HCT116 (cell line): ENCODE results near the gene L3HYPDH. TPM values are rescaled to one million over a fixed set of nuclear protein-coding genes. Genes with fewer than 3 reads are reported as not detected.

ENCODE experiments used
- ATAC-seq: fragments of 200-7000 bp; cut with Tn5 transposase; 2 replicates; pipeline ENCODE4 v1.9.1; 2020; ENCODE audit warnings: mild to moderate bottlenecking, moderate library complexity
- BruUV-seq: library from RNA; stranded (reverse); fragments of 400-500 nt; replicated peaks from 2 replicates; lab custom pipeline; 2021; lab: Mats Ljungman, UMichigan
- CTCF ChIA-PET: fragments of 300-600 bp; sonication (Branson Sonifier 250); formaldehyde crosslinking; loops from one replicate; lab custom pipeline; 2021; ENCODE audit warnings: antibody characterized with exemption; lab: Charles Lee
- POLR2A ChIA-PET: fragments of 300-600, 350-600 bp; sonication (Branson Sonifier 250); formaldehyde crosslinking; loops from one replicate; lab custom pipeline; 2021; ENCODE audit warnings: antibody characterized with exemption; lab: Charles Lee
- RAD21 ChIA-PET, 2 experiments: fragments of 300-600 bp; sonication (Branson Sonifier 250); formaldehyde crosslinking; loops; one replicate each; lab custom pipeline; 2023; ENCODE audit warnings: low total read pairs in 2 of 2; ENCODE audit not compliant: uncharacterized antibody in 2 of 2, unreplicated experiment in 2 of 2, low non-redundant PET in 1 of 2; lab: Charles Lee
- DNase-seq: peaks from one replicate; pipeline ENCODE4 v3.0.0-alpha.2; 2010; ENCODE audit warnings: low read depth, low spot score
- H2AFZ ChIP-seq: fragments of 200-600 bp; shearing (Covaris generic), sonication (generic); 2 replicates; pipeline ENCODE4 v1.6.1; 2017; ENCODE audit warnings: low read depth, mixed run types, mixed read lengths, antibody characterized with exemption, low read length; ENCODE audit not compliant: poor library complexity, severe bottlenecking
- H3K27ac ChIP-seq: 2 replicates; pipeline ENCODE4 v1.5.1; 2012; ENCODE audit warnings: low read depth, low read length
- H3K27me3 ChIP-seq: fragments of 200-600 bp; sonication (generic); 2 replicates; pipeline ENCODE4 v1.6.1; 2016; ENCODE audit warnings: mixed run types, low read length, mixed read lengths; ENCODE audit not compliant: insufficient read depth
- H3K36me3 ChIP-seq, 2 experiments: fragments of 200-500 bp in 1 of 2; fragments of 200-600 bp in 1 of 2; sonication (Bioruptor generic) in 1 of 2; sonication (generic) in 1 of 2; 2 replicates each; pipeline versions ENCODE4 v1.5.1 to v1.6.1; 2014 to 2016; ENCODE audit warnings: low read length in 2 of 2, inconsistent platforms in 1 of 2, mixed read lengths in 1 of 2, mixed run types in 1 of 2; ENCODE audit not compliant: insufficient read depth in 2 of 2, control insufficient read depth in 1 of 2
- H3K4me1 ChIP-seq, 2 experiments: fragments of 200-600 bp in 1 of 2; sonication (generic) in 1 of 2; 2 replicates each; pipeline versions ENCODE4 v1.5.1 to v1.6.1; 2012 to 2017; ENCODE audit warnings: low read length in 2 of 2, inconsistent platforms in 1 of 2, mild to moderate bottlenecking in 1 of 2, mixed read lengths in 1 of 2, mixed run types in 1 of 2, moderate library complexity in 1 of 2; ENCODE audit not compliant: insufficient read depth in 2 of 2, control insufficient read depth in 1 of 2
- H3K4me2 ChIP-seq: fragments of 200-600 bp; sonication (generic); 2 replicates; pipeline ENCODE4 v1.6.1; 2017; ENCODE audit warnings: mixed run types, low read length, mixed read lengths
- H3K4me3 ChIP-seq, 2 experiments: fragments of 200-600 bp in 1 of 2; sonication (generic) in 1 of 2; replicated peaks in 1 of 2; 2 replicates each; pipeline ENCODE4 v1.5.1; 2011 to 2016; ENCODE audit warnings: low read length in 2 of 2, control low read depth in 1 of 2, low read depth in 1 of 2, mild to moderate bottlenecking in 1 of 2, mixed read lengths in 1 of 2, mixed run types in 1 of 2
- H3K79me2 ChIP-seq: fragments of 200-600 bp; sonication (generic); 2 replicates; pipeline ENCODE4 v1.6.1; 2017; ENCODE audit warnings: mild to moderate bottlenecking, mixed run types, low read length, moderate library complexity, mixed read lengths; ENCODE audit not compliant: insufficient read depth
- H3K9ac ChIP-seq: fragments of 200-600 bp; sonication (generic); 2 replicates; pipeline ENCODE4 v1.6.1; 2016; ENCODE audit warnings: low read length, mixed read lengths
- H3K9me2 ChIP-seq: fragments of 200-600 bp; sonication (generic), shearing (Covaris generic); 2 replicates; pipeline ENCODE4 v1.6.1; 2017; ENCODE audit warnings: mixed run types, mild to moderate bottlenecking, moderate library complexity; ENCODE audit not compliant: insufficient read depth
- H3K9me3 ChIP-seq, 2 experiments: fragments of 200-500 bp in 1 of 2; fragments of 200-600 bp in 1 of 2; sonication (Bioruptor generic) in 1 of 2; sonication (generic) in 1 of 2; 2 replicates each; pipeline ENCODE4 v1.6.1; 2014 to 2017; ENCODE audit warnings: low read length in 2 of 2, mixed read lengths in 2 of 2, inconsistent platforms in 1 of 2, low read depth in 1 of 2, mild to moderate bottlenecking in 1 of 2, mixed run types in 1 of 2, moderate library complexity in 1 of 2; ENCODE audit not compliant: control insufficient read depth in 1 of 2, insufficient read depth in 1 of 2
- H4K20me1 ChIP-seq: fragments of 200-600 bp; sonication (generic), shearing (Covaris generic); 2 replicates; pipeline ENCODE4 v1.6.1; 2017; ENCODE audit warnings: mixed run types, mild to moderate bottlenecking, moderate library complexity; ENCODE audit not compliant: insufficient read depth
- CEBPB ChIP-seq: IDR thresholded peaks from 2 replicates; pipeline ENCODE4 v1.6.1; 2012; ENCODE audit warnings: low read depth
- CTCF ChIP-seq, 3 experiments: fragments of 200-600 bp in 1 of 3; sonication (generic) in 1 of 3; IDR thresholded peaks in 2 of 3; conservative IDR thresholded peaks in 1 of 3; 2 replicates each; pipeline ENCODE4 v1.5.1; 2012 to 2017; ENCODE audit warnings: low read depth in 2 of 3, low read length in 2 of 3, antibody characterized with exemption in 1 of 3, borderline replicate concordance in 1 of 3, control low read depth in 1 of 3, mild to moderate bottlenecking in 1 of 3, mixed read lengths in 1 of 3, mixed run types in 1 of 3, moderate library complexity in 1 of 3; ENCODE audit not compliant: insufficient read depth in 1 of 3
- FOSL1 ChIP-seq: IDR thresholded peaks from 2 replicates; pipeline ENCODE4 v1.6.1; 2012; ENCODE audit warnings: low read depth
- POLR2A ChIP-seq: IDR thresholded peaks from 2 replicates; pipeline ENCODE4 v1.7.0; 2011; ENCODE audit warnings: borderline replicate concordance; ENCODE audit not compliant: insufficient read depth, insufficient read length; ENCODE audit errors: extremely low read depth
- POLR2AphosphoS5 ChIP-seq: IDR thresholded peaks from 2 replicates; pipeline ENCODE4 v1.6.1; 2011; ENCODE audit warnings: mild to moderate bottlenecking, low read depth, low read length, moderate library complexity
- RAD21 ChIP-seq: IDR thresholded peaks from 2 replicates; pipeline ENCODE4 v1.6.1; 2012; ENCODE audit warnings: low read depth, mild to moderate bottlenecking
- SIN3A ChIP-seq: IDR thresholded peaks from 2 replicates; pipeline ENCODE4 v1.6.1; 2012; ENCODE audit warnings: low read depth
- SRF ChIP-seq: IDR thresholded peaks from 2 replicates; pipeline ENCODE4 v1.6.1; 2012; ENCODE audit warnings: low read depth
- YY1 ChIP-seq: IDR thresholded peaks from 2 replicates; pipeline ENCODE4 v1.6.1; 2011; ENCODE audit warnings: low read length, low read depth, moderate library complexity, mild to moderate bottlenecking; ENCODE audit not compliant: insufficient replicate concordance; ENCODE audit errors: extremely low read depth
- ZFX ChIP-seq: fragments of 450-650 bp; IDR thresholded peaks from 2 replicates; pipeline ENCODE4 v1.6.1; 2017
- intact Hi-C: fragments of 100-400 bp; cut with micrococcal nuclease; formaldehyde crosslinking; loops from 2 replicates; pipeline ENCODE4 v1.10.0; 2022
- total RNA-seq: library from RNA; stranded (reverse); gene quantifications from one replicate; pipeline ENCODE4 v1.2.1, GENCODE V29; 2021; ENCODE audit not compliant: unreplicated experiment

The L3HYPDH gene
- total RNA-seq, 1 experiment from 2014 or later = 19.5 TPM

- CTCF ChIA-PET = interaction anchor here (1.1 kb wide), 1 partner anchor 73 kb away, joined by 3 read pairs; the partner anchor contains the start of gene CCDC175
- Histone ChIP-seq H3K9me3 (no peaks in the 10 kb centered on the region), H3K79me2 (peaks cover 5% of the 10 kb centered on the region; the same call in 1 of the 2 replicates), H2AFZ (no peak overlapping the region), H3K9ac (no peak overlapping the region), H3K4me1 (no peaks in the 10 kb centered on the region), H4K20me1 (no peaks in the 10 kb centered on the region), H3K36me3 (peaks cover 6 to 9% of the 10 kb centered on the region in 2 experiments; a peak in 2 of 4 replicates), H3K27me3 (no peaks in the 10 kb centered on the region), H3K9me2 (no peaks in the 10 kb centered on the region), H3K4me3 (no peak overlapping the region), H3K27ac (no peak overlapping the region), H3K4me2 (no peak overlapping the region)
- no peak for DNase-seq
- TF ChIP-seq POLR2A (no peak), POLR2AphosphoS5 (no peak), SIN3A (no peak), YY1 (no peak), RAD21 (no peak)
- intact Hi-C loops = no loop called here
- no TSS peak for BruUV-seq
- no peak for ATAC-seq
- RAD21 ChIA-PET = no interaction called here
- POLR2A ChIA-PET = no interaction called here
Measured at GRCh38 chr14:59503256-59503655, 19.0 kb upstream of the L3HYPDH start.

- Histone ChIP-seq H3K9me2 (no peaks in the 10 kb centered on the region), H3K4me2 (no peak overlapping the region), H3K79me2 (peaks cover 5% of the 10 kb centered on the region; the same call in 1 of the 2 replicates), H3K4me1 (no peaks in the 10 kb centered on the region), H3K27me3 (no peaks in the 10 kb centered on the region), H3K9me3 (no peaks in the 10 kb centered on the region), H3K27ac (no peak overlapping the region), H3K36me3 (peaks cover 11 to 25% of the 10 kb centered on the region in 2 experiments), H3K9ac (no peak overlapping the region), H2AFZ (no peak overlapping the region), H4K20me1 (no peaks in the 10 kb centered on the region), H3K4me3 (no peak overlapping the region)
- TF ChIP-seq ZFX (no peak), FOSL1 (no peak), CTCF (IDR thresholded peaks at IDR 0.05 in 2 of 3, conservative IDR thresholded peaks at IDR 0.05 in 1 of 3; ENCODE audit: borderline replicate concordance in 1 of 3, insufficient read depth in 1 of 3, low read depth in 2 of 3, low read length in 2 of 3) (no peak), SRF (no peak), SIN3A (no peak), CEBPB (no peak)
- ChIA-PET POLR2A (no interaction called here), CTCF (interaction anchor here (1.2 to 1.4 kb wide), 2 partner anchors 10 to 11 kb away, joined by 3 read pairs; no protein-coding TSS in a partner anchor), RAD21 (no interaction called here)
- DNase-seq = no peak
- no TSS peak for BruUV-seq
- intact Hi-C loops = no loop called here
- ATAC-seq = no peak
Measured at GRCh38 chr14:59500732-59501131, 16.5 kb upstream of the L3HYPDH start.
